GM06990 (cell line): ENCODE measurements around the gene GRIA1.

Source experiments
- DNase-seq: peaks from one replicate; pipeline ENCODE4 v3.0.0-alpha.2; 2011; ENCODE audit not compliant: insufficient read length; ENCODE audit errors: extremely low read depth
- H3K27me3 ChIP-seq: replicated peaks from 2 replicates; pipeline ENCODE4 v1.6.0; 2011; ENCODE audit warnings: low read length; ENCODE audit not compliant: control insufficient read depth, insufficient read depth
- H3K36me3 ChIP-seq: 2 replicates; pipeline ENCODE4 v1.5.1; 2011; ENCODE audit warnings: low read length; ENCODE audit not compliant: control insufficient read depth, insufficient read depth
- H3K4me3 ChIP-seq: replicated peaks from 2 replicates; pipeline ENCODE4 v1.5.1; 2011; ENCODE audit warnings: low read depth, mild to moderate bottlenecking, control low read depth, low read length
- TF ChIP-seq, protein P1 (sequence below): IDR thresholded peaks from 2 replicates; pipeline ENCODE4 v1.5.1; 2011; ENCODE audit warnings: low read length, control low read depth, mild to moderate bottlenecking, inconsistent platforms; ENCODE audit not compliant: insufficient read depth, poor library complexity, severe bottlenecking

GRIA1 gene

DNA sequence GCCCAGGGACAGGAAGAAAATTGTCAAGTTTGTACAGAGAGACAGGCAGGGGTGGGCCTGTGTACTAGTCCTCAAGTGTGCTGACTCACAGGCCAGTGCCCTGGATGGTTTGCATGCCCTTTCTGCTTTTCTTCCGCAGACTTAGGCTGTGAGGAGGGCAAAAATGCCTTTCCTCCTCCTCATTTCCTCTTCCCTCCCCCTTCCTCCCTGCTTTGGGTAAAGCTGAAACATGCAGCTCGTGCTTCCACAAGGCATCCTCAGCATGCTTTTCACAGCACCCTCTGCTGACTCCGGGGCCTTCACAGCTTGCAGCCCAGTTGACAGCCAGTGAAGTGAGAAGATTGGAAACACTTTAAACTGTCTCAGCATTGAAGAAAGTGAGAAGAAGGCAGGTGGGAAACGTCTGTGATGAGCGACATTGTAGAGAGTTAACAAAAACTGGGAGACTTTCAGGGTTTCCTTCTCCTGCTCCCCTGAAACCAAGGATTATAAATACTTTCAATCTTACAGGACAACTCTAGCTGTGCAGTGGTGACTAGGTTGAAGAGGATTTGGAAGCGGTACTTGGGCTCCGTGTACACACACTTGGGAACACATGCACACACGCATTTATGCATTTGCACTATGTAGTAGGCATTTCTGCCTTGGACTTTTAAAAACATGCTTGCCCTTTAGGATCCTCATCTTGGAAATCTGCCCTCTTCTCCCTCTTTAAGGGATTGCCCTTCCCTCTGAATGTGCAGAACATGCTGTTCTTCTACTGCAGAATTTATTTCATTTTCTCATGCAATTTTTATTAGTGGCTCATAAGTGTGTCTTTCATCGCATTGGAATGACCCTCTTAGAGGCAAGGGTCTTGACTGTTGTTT, 138.8 kb downstream of the GRIA1 start:
- DNase-seq: no peak

DNA sequence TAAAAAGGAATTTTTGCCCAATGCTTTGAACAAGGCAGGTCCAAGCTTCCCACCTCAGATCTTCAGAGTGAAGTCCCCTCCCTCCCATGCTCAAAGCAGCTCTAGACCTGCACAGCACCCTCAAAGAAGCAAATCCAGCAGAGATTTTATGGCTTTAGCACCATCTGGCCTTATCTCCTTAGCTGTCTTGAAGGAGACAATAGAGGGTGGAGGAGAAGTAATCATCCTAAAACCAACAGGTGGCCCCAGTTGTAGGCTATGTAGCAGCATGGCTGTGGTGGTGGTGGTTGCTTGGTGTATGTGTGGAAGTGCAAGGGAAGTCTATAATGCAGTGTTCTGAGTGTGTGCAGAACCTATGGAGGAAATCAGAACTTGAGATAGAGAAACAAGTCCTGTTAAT, 140.1 kb downstream of the GRIA1 start:
- no peak for DNase-seq
- TF ChIP-seq, protein P1, sequence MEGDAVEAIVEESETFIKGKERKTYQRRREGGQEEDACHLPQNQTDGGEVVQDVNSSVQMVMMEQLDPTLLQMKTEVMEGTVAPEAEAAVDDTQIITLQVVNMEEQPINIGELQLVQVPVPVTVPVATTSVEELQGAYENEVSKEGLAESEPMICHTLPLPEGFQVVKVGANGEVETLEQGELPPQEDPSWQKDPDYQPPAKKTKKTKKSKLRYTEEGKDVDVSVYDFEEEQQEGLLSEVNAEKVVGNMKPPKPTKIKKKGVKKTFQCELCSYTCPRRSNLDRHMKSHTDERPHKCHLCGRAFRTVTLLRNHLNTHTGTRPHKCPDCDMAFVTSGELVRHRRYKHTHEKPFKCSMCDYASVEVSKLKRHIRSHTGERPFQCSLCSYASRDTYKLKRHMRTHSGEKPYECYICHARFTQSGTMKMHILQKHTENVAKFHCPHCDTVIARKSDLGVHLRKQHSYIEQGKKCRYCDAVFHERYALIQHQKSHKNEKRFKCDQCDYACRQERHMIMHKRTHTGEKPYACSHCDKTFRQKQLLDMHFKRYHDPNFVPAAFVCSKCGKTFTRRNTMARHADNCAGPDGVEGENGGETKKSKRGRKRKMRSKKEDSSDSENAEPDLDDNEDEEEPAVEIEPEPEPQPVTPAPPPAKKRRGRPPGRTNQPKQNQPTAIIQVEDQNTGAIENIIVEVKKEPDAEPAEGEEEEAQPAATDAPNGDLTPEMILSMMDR: no peak
- Histone ChIP-seq H3K27me3 (no peaks in the 10 kb centered on the region), H3K4me3 (no peak overlapping the region), H3K36me3 (no peaks in the 10 kb centered on the region)

More for the DNA sequence above, 138.8 kb downstream of the GRIA1 start:
- no peaks in the 10 kb centered on the region for H3K36me3 ChIP-seq
- no peaks in the 10 kb centered on the region for H3K27me3 ChIP-seq
- TF ChIP-seq, protein P1: no peak
- no peak overlapping the region for H3K4me3 ChIP-seq

DNA sequence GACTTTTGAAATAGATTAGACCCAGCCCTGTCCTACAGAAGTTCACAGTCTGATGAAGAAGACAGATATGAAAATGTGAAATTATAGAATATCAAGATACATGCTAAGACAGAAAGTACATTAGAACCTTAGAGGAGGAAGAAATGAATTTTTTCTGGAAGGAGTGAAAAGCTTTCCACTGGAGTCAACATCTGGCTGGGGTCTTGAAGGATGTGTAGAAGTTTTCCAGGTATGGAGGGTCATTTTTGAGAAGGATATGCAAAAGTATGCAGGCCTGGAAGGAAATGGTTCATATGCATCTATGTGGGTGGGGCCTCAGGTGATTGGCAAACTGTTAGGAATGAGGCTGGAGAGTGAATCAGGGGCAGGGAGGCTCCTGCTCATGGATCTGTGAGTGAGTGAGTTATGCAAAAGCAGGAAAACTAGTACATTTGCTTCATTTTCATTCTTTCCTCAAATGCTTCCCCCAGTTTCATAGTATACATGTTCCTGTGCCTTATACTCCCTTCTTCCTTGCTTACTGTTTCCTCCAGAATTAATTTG, 142.3 kb downstream of the GRIA1 start:
- no peaks in the 10 kb centered on the region for H3K36me3 ChIP-seq
- no peaks in the 10 kb centered on the region; the same call in 1 of the 2 replicates for H3K27me3 ChIP-seq
- no peak for DNase-seq
- TF ChIP-seq, protein P1: no peak
- H3K4me3 ChIP-seq: no peak overlapping the region

DNA sequence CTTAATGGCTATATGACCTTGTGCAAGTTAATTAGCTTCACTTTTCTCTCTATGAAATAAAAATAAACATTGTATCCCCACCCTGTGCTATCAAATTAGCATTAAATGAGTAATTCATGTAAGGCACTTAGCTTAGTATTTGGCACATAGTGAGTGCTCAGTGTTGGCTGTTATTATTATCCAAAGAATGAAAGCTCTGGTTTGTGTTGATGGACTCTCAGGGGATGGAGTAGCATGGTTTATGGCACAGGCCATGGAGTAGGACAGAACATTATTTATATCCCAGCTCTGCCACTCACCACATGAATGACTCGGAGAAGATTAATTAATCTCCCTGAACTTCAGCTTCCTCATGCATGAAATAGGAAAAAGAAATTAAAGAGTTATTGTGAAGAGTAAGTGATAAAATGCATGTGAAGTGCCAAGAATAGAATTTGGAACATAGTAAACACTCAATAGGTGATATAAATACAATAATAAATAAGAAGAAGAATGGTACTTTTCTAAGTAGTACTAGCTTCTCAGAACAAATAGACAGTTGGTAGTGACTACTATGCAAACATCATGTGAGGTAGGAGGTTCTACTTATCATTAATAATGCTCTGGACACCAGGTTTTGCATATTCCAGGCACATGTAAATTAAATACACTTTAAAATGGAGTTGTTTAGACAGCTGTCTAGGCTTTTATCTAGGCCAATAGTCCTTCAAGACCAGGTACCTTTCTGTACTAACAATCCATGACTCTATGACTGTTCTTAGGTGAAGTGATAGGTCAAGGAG, 146.4 kb downstream of the GRIA1 start:
- TF ChIP-seq, protein P1: no peak
- H3K36me3 ChIP-seq: no peaks in the 10 kb centered on the region
- H3K27me3 ChIP-seq: no peaks in the 10 kb centered on the region; the same call in none of the 2 replicates
- DNase-seq: no peak
- H3K4me3 ChIP-seq: no peak overlapping the region

DNA sequence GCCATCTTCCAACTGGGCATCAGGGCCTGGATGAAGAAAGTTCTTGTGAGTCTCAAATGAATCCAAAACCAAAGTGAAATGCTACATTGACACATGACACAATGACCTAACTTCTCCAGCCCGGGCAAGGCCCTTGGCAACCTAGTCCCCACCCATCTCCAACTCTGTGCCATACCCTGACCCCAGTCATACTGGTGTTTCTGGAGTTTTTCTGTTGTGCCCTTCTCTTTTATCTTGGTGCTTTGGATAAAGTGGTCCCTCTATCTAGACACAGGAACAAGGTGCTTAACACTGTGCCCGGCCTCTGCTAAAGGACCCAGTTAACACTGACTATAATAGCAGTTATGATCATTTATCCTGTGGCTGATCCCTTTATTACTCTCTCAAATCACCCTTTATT, 149.8 kb downstream of the GRIA1 start:
- TF ChIP-seq, protein P1: no peak
- H3K36me3 ChIP-seq: no peaks in the 10 kb centered on the region
- H3K27me3 ChIP-seq: no peaks in the 10 kb centered on the region; the same call in none of the 2 replicates
- H3K4me3 ChIP-seq: no peak overlapping the region
- no peak for DNase-seq
